Endothelial cell of umbilical vein (primary cell): ENCODE data around the gene DNAJC24. TPM values are rescaled to one million over a fixed set of nuclear protein-coding genes. Genes with fewer than 3 reads are reported as not detected.

Source experiments
- BruUV-seq: library from RNA; stranded (reverse); fragments of 400-500 nt; replicated peaks from 2 replicates; lab custom pipeline; 2021; lab: Mats Ljungman, UMichigan
- CTCF ChIA-PET: fragments of 300-600, 350-600 bp; sonication (Branson Sonifier 250); formaldehyde crosslinking; loops from one replicate; lab custom pipeline; 2021; ENCODE audit warnings: antibody characterized with exemption, inconsistent platforms; lab: Charles Lee
- POLR2A ChIA-PET: fragments of 300-600, 350-600 bp; sonication (Branson Sonifier 250); formaldehyde crosslinking; loops from one replicate; lab custom pipeline; 2021; ENCODE audit warnings: antibody characterized with exemption, inconsistent platforms; lab: Charles Lee
- DNase-seq: peaks from one replicate; pipeline ENCODE4 v3.0.0-alpha.2; 2011; ENCODE audit warnings: low read depth, low spot score
- FAIRE-seq: peaks from 2 replicates; lab custom pipeline; 2011; peaks lifted over from hg19 to GRCh38; lab: Jason Lieb, UNC
- H2AFZ ChIP-seq: 2 replicates; pipeline ENCODE4 v1.6.0; 2012; ENCODE audit warnings: low read depth, low read length, control low read depth, inconsistent platforms
- H3K27ac ChIP-seq: 2 replicates; pipeline ENCODE4 v1.5.1; 2011; ENCODE audit warnings: low read depth, mild to moderate bottlenecking, control low read depth, low read length, moderate library complexity; ENCODE audit not compliant: insufficient read depth
- H3K27me3 ChIP-seq, 2 experiments: 2 replicates each; pipeline versions ENCODE4 v1.6.0 to v1.6.1; 2011; ENCODE audit warnings: low read length in 2 of 2, mixed read lengths in 1 of 2; ENCODE audit not compliant: control insufficient read depth in 2 of 2, insufficient read depth in 2 of 2
- H3K36me3 ChIP-seq, 2 experiments: 2 replicates in 1 of 2; 3 replicates in 1 of 2; pipeline ENCODE4 v1.5.1; 2011; ENCODE audit warnings: low read length in 2 of 2, mild to moderate bottlenecking in 1 of 2, moderate library complexity in 1 of 2; ENCODE audit not compliant: control insufficient read depth in 2 of 2, insufficient read depth in 2 of 2; ENCODE audit errors: extremely low read depth in 1 of 2
- H3K4me1 ChIP-seq: 3 replicates; pipeline ENCODE4 v1.5.1; 2011; ENCODE audit warnings: mild to moderate bottlenecking, low read length; ENCODE audit not compliant: control insufficient read depth, insufficient read depth; ENCODE audit errors: extremely low read depth
- H3K4me2 ChIP-seq: 2 replicates; pipeline ENCODE4 v1.6.1; 2011; ENCODE audit warnings: low read length, control low read depth, mixed read lengths; ENCODE audit not compliant: insufficient read depth
- H3K4me3 ChIP-seq, 3 experiments: fragments of 200-600 bp in 1 of 3; sonication (generic), shearing (Covaris generic) in 1 of 3; replicated peaks in 1 of 3; 2 replicates each; pipeline ENCODE4 v1.5.1; 2011 to 2016; ENCODE audit warnings: control low read depth in 3 of 3, low read length in 3 of 3, mild to moderate bottlenecking in 2 of 3, inconsistent platforms in 1 of 3, low read depth in 1 of 3, moderate library complexity in 1 of 3; ENCODE audit not compliant: insufficient read depth in 1 of 3
- H3K79me2 ChIP-seq: 2 replicates; pipeline ENCODE4 v1.6.0; 2012; ENCODE audit warnings: low read length, inconsistent platforms; ENCODE audit not compliant: control insufficient read depth, insufficient read depth
- H3K9ac ChIP-seq: replicated peaks from 2 replicates; pipeline ENCODE3; 2011; ENCODE audit warnings: low read length, control low read depth; ENCODE audit not compliant: insufficient read depth; ENCODE audit errors: extremely low read depth
- H3K9me1 ChIP-seq: replicated peaks from 3 replicates; pipeline ENCODE4 v1.6.0; 2011; ENCODE audit warnings: mild to moderate bottlenecking, low read length; ENCODE audit not compliant: control insufficient read depth, insufficient read depth; ENCODE audit errors: extremely low read depth
- H3K9me3 ChIP-seq: replicated peaks from 2 replicates; pipeline ENCODE4 v1.5.1; 2012; ENCODE audit warnings: low read length, inconsistent platforms; ENCODE audit not compliant: control insufficient read depth, insufficient read depth
- H4K20me1 ChIP-seq: replicated peaks from 2 replicates; pipeline ENCODE3; 2011; ENCODE audit warnings: mild to moderate bottlenecking, low read length; ENCODE audit not compliant: control insufficient read depth, insufficient read depth; ENCODE audit errors: extremely low read depth
- CTCF ChIP-seq, 2 donors: IDR thresholded peaks; 1 replicate in 1 of 2; 2 replicates in 1 of 2; pipeline ENCODE4 v1.5.1; 2011; ENCODE audit warnings: low read length in 2 of 2, mild to moderate bottlenecking in 2 of 2, moderate library complexity in 2 of 2, control low read depth in 1 of 2, inconsistent platforms in 1 of 2, low read depth in 1 of 2; ENCODE audit not compliant: insufficient read depth in 1 of 2; ENCODE audit errors: extremely low read depth in 1 of 2
- EZH2 ChIP-seq: IDR thresholded peaks from 2 replicates; pipeline ENCODE4 v1.6.1; 2012; ENCODE audit warnings: borderline replicate concordance, low read depth, mild to moderate bottlenecking, moderate library complexity, low read length, inconsistent platforms; ENCODE audit not compliant: severe bottlenecking
- FOS ChIP-seq: IDR thresholded peaks from 2 replicates; pipeline ENCODE4 v1.6.1; 2011; ENCODE audit warnings: mild to moderate bottlenecking, low read length, moderate library complexity, borderline replicate concordance; ENCODE audit not compliant: insufficient read depth
- GATA2 ChIP-seq: IDR thresholded peaks from 2 replicates; pipeline ENCODE4 v1.7.0; 2011; ENCODE audit warnings: low read depth, mild to moderate bottlenecking, moderate library complexity, mixed read lengths, low read length; ENCODE audit not compliant: insufficient read length, insufficient read depth
- JUN ChIP-seq: IDR thresholded peaks from 2 replicates; pipeline ENCODE4 v1.6.1; 2011; ENCODE audit warnings: borderline replicate concordance, low read depth; ENCODE audit not compliant: insufficient read length, insufficient read depth
- MAX ChIP-seq: IDR thresholded peaks from 2 replicates; pipeline ENCODE4 v1.6.1; 2011; ENCODE audit not compliant: insufficient read depth, insufficient read length
- MYC ChIP-seq: IDR thresholded peaks from one replicate; pipeline ENCODE4 v1.6.1; 2011; ENCODE audit warnings: mild to moderate bottlenecking, low read depth, low read length
- POLR2A ChIP-seq: IDR thresholded peaks from 2 replicates; pipeline ENCODE4 v1.6.1; 2012; ENCODE audit warnings: low read depth, mild to moderate bottlenecking, control low read depth, low read length
- dilution Hi-C: fragments of 300-500 bp; cut with MboI; formaldehyde crosslinking; loops from one replicate; pipeline ENCODE4 v1.15.0; 2019; ENCODE audit warnings: low sequenced_read_pairs; ENCODE audit not compliant: extremely low pct_ligation_motif_present
- intact Hi-C: fragments of 100-400 bp; cut with micrococcal nuclease; formaldehyde crosslinking; loops from one replicate; pipeline ENCODE4 v1.10.0; 2022
- polyA plus RNA-seq, 4 experiments: library from polyadenylated mRNA; depleted of rRNA in 3 of 4; stranded (reverse) in 3 of 4; unstranded in 1 of 4; fragments of >200 nt; gene quantifications; 2 replicates each; pipeline versions ENCODE4 v1.2.1 to v1.2.3, GENCODE V29; 2011 to 2012; ENCODE audit warnings: missing spikeins in 1 of 4
- total RNA-seq: library from RNA; stranded (reverse); gene quantifications from 2 replicates; pipeline ENCODE4 v1.2.3, GENCODE V29; 2021

DNAJC24 gene
- total and polyA plus RNA-seq, 2 donors (not counting 3 experiments of a cell fraction or from before 2014, with no cell fraction given), result 7.2 to 16.8 TPM

DNA sequence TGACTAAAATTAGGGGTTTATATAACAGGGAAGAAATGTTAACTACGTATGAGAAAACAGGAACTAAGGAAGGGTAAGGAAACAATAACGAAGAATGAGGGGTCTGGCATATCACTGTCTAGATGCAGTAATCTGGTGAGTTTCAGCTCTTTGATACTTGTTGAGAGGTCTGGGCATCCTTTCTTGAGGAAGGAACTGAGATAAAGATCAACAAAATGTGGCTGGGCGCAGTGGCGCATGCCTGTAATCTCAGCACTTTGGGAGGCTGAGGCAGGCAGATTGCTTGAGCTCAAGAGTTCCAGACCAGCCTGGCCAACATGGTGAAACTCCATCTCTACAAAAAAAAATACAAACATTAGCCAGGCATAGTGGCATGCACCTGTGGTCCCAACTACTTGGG, 2.9 kb upstream of the DNAJC24 start:
- Histone ChIP-seq H3K9me1 (no peaks in the 10 kb centered on the region), H2AFZ (no peak overlapping the region), H3K9me3 (no peaks in the 10 kb centered on the region), H3K4me1 (peaks cover 6% of the 10 kb centered on the region), H3K27ac (no peak overlapping the region), H3K4me3 (no peak overlapping the region), H3K79me2 (no peaks in the 10 kb centered on the region), H4K20me1 (no peaks in the 10 kb centered on the region), H3K9ac (no peak overlapping the region), H3K4me2 (no peak overlapping the region), H3K27me3 (peaks cover 11 to 51% of the 10 kb centered on the region in 2 experiments), H3K36me3 (no peaks in the 10 kb centered on the region)
- no TSS peak for BruUV-seq
- no peak for TF ChIP-seq FOS
- TF ChIP-seq MAX, result no peak
- no peak for TF ChIP-seq EZH2
- TF ChIP-seq GATA2, result no peak
- TF ChIP-seq CTCF (IDR thresholded peaks at IDR 0.05; ENCODE audit: extremely low read depth in 1 of 2, insufficient read depth in 1 of 2, low read depth in 1 of 2, low read length in 2 of 2), result no peak
- no peak for TF ChIP-seq JUN
- no peak for TF ChIP-seq POLR2A
- TF ChIP-seq MYC, result no peak
- intact Hi-C loops, result loop anchor here (5.0 kb wide), 2 partner anchors 461 to 726 kb away; partner anchors contain the start of gene RCN1
- POLR2A ChIA-PET, result no interaction called here
- DNase-seq (no peak), FAIRE-seq (no peak)
- dilution Hi-C loops, result no loop called here
- CTCF ChIA-PET, result interaction anchor here (1.0 kb wide), 1 partner anchor 26 kb away, joined by 3 read pairs; no protein-coding TSS in a partner anchor
